ENCODE measurements around the gene FAM81A. TPM values are rescaled to one million over a fixed set of nuclear protein-coding genes. Genes with fewer than 3 reads are reported as not detected.

Gene FAM81A
- total and polyA plus RNA-seq, 9 of the 15 experiments (the other 6 are each of a cell fraction or from before 2014, with no cell fraction given), result not detected

- no peaks in the 10 kb centered on the region for H3K79me2 ChIP-seq (ENCODE audit: control insufficient read depth, insufficient read depth, low read length)
- no peaks in the 10 kb centered on the region for H3K9me1 ChIP-seq (ENCODE audit: control insufficient read depth, insufficient read depth, low read length)
- POLR2A ChIA-PET, result interaction anchor here (0.7 to 1.0 kb wide), 2 partner anchors 8 to 592 kb away, joined by 3 to 4 read pairs; no protein-coding TSS in a partner anchor
- in situ Hi-C loops (cut with MboI), result no loop called here
- no peaks in the 10 kb centered on the region for H3K36me3 ChIP-seq (ENCODE audit: control insufficient read depth, insufficient read depth, low read length)
- no peaks in the 10 kb centered on the region for H3K9me3 ChIP-seq (replicated peaks; ENCODE audit: control insufficient read depth, insufficient read depth, low read depth, low read length)
- DNase-seq (ENCODE audit: extremely low read depth in 1 of 4, low spot score in 3 of 4) (no peak), ATAC-seq (no peak), FAIRE-seq (no peak)
- CTCF ChIA-PET (ENCODE audit: low intra/inter-chr PET ratio), result no interaction called here
- no peak overlapping the region for H3K9ac ChIP-seq (ENCODE audit: insufficient read depth in 1 of 2, low read depth in 2 of 2, low read length in 2 of 2)
- H3K27ac ChIP-seq (ENCODE audit: extremely low read depth, low read depth, low read length), result no peak overlapping the region
- H3K27me3 ChIP-seq (ENCODE audit: control insufficient read depth in 2 of 2, insufficient read depth in 2 of 2, low read length in 2 of 2), result no peaks in the 10 kb centered on the region
- no peak for TF ChIP-seq GTF2B (IDR thresholded peaks at IDR 0.05; ENCODE audit: extremely low read depth, insufficient read length)
- TF ChIP-seq KDM4B (IDR thresholded peaks at IDR 0.05; ENCODE audit: borderline replicate concordance in 2 of 2, low read depth in 1 of 2), result no peak
- TF ChIP-seq E2F6 (IDR thresholded peaks at IDR 0.05; ENCODE audit: borderline replicate concordance in 1 of 2, extremely low read depth in 1 of 2, insufficient read depth in 1 of 2, insufficient read length in 1 of 2, low read depth in 1 of 2, low read length in 1 of 2, poor library complexity in 1 of 2, severe bottlenecking in 1 of 2), result no peak
- no peak for TF ChIP-seq GTF2F1 (IDR thresholded peaks at IDR 0.05; ENCODE audit: low read depth, low read length)
- no peak for TF ChIP-seq ZC3H11A (IDR thresholded peaks at IDR 0.05; ENCODE audit: low read depth, low read length)
- TF ChIP-seq BRCA1 (IDR thresholded peaks at IDR 0.05), result no peak
- TF ChIP-seq BRCA1 (CRISPR knock-in tag; IDR thresholded peaks at IDR 0.05), result no peak
- no peak for TF ChIP-seq HMGN3 (IDR thresholded peaks at IDR 0.05; ENCODE audit: borderline replicate concordance, extremely low read depth, insufficient read length, low read depth, low read length)
- TF ChIP-seq SMAD3 (CRISPR knock-in tag; conservative IDR thresholded peaks at IDR 0.05), result no peak
- no peak for TF ChIP-seq MED1 (CRISPR knock-in tag; IDR thresholded peaks at IDR 0.05; ENCODE audit: borderline replicate concordance)
- TF ChIP-seq ZNF133 (CRISPR knock-in tag; IDR thresholded peaks at IDR 0.05), result no peak
- no peak for TF ChIP-seq CHD2 (IDR thresholded peaks at IDR 0.05; ENCODE audit: low read depth, low read length)
- no peak for TF ChIP-seq PHF20 (IDR thresholded peaks at IDR 0.05; ENCODE audit: partially characterized antibody)
- no peak for TF ChIP-seq ZNF253 (CRISPR knock-in tag; conservative IDR thresholded peaks at IDR 0.05)
- no peak for TF ChIP-seq RFX1 (IDR thresholded peaks at IDR 0.05)
- TF ChIP-seq PTBP1 (IDR thresholded peaks at IDR 0.05; ENCODE audit: low read depth, low read length), result no peak
- no peak overlapping the region for H3K4me2 ChIP-seq (ENCODE audit: insufficient read depth, low read length)
- no peak overlapping the region for H3K4me3 ChIP-seq
- H2AFZ ChIP-seq (ENCODE audit: low read depth, low read length), result no peak overlapping the region
- no peaks in the 10 kb centered on the region for H4K20me1 ChIP-seq (replicated peaks; ENCODE audit: control insufficient read depth, insufficient read depth, low read length)
- BruUV-seq (replicated peaks), result no TSS peak
- intact Hi-C loops (cut with micrococcal nuclease), result no loop called here
- 32% methylated on average over 1 of the region's 1 CpG for WGBS (ENCODE audit: insufficient coverage, low coverage, missing lambda C conversion rate)
- H3K4me1 ChIP-seq (replicated peaks in 1 of 2; ENCODE audit: control insufficient read depth in 2 of 2, insufficient read depth in 2 of 2, low read length in 2 of 2), result peaks cover 0 to 9% of the 10 kb centered on the region in 2 experiments; a peak in 4 of 5 replicates
Observed at GRCh38 chr15:59558851-59559250, 120.9 kb downstream of the FAM81A start.

Data from K562 (cell line).